NT2/D1 (cell line): ENCODE results near the gene BCL6.

Source experiments
- SUZ12 ChIP-seq: IDR thresholded peaks from 2 replicates; pipeline ENCODE4 v1.6.1; 2011; ENCODE audit not compliant: insufficient read length, insufficient read depth; ENCODE audit errors: extremely low read depth
- YY1 ChIP-seq: IDR thresholded peaks from 2 replicates; pipeline ENCODE4 v1.6.1; 2011; ENCODE audit not compliant: insufficient read length, insufficient read depth
- ZNF274 ChIP-seq: IDR thresholded peaks from 2 replicates; pipeline ENCODE4 v1.6.1; 2011; ENCODE audit warnings: mild to moderate bottlenecking, low read depth, low read length

- TF ChIP-seq ZNF274 (no peak), YY1 (no peak), SUZ12 (no peak)
These were observed 8.3 kb downstream of the BCL6 start for GRCh38 chr3:187737006-187737367.
